ENCODE measurements around the gene SNX7.

DNA sequence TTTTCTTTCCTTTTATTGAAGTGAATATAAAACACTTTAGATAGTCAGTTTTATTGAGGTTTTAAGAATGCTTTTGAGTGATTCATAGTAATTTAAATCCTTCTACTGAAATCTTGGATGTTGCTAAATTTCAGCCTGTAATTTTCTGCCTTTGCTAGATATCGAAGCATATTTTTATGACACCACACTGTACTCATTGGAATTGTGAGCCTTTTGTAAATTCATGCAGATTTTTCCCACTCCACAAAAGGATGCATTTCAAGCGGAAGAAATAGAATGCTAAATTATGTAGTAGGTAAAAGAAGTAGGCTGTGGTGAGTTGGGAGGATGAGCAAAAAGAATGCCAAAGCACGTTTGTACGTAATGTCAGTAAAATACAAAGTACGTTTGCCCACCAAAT, 13.8 kb downstream of the SNX7 start:
- TF ChIP-seq POLR2AphosphoS5 (IDR thresholded peaks at IDR 0.05; ENCODE audit: low read depth, low read length), result no peak
- TF ChIP-seq, protein P1, sequence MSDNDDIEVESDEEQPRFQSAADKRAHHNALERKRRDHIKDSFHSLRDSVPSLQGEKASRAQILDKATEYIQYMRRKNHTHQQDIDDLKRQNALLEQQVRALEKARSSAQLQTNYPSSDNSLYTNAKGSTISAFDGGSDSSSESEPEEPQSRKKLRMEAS (IDR thresholded peaks at IDR 0.05; ENCODE audit: low read depth), result no peak
- TF ChIP-seq, protein P2, sequence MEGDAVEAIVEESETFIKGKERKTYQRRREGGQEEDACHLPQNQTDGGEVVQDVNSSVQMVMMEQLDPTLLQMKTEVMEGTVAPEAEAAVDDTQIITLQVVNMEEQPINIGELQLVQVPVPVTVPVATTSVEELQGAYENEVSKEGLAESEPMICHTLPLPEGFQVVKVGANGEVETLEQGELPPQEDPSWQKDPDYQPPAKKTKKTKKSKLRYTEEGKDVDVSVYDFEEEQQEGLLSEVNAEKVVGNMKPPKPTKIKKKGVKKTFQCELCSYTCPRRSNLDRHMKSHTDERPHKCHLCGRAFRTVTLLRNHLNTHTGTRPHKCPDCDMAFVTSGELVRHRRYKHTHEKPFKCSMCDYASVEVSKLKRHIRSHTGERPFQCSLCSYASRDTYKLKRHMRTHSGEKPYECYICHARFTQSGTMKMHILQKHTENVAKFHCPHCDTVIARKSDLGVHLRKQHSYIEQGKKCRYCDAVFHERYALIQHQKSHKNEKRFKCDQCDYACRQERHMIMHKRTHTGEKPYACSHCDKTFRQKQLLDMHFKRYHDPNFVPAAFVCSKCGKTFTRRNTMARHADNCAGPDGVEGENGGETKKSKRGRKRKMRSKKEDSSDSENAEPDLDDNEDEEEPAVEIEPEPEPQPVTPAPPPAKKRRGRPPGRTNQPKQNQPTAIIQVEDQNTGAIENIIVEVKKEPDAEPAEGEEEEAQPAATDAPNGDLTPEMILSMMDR (IDR thresholded peaks at IDR 0.05), result no peak
- no peak for TF ChIP-seq FOXM1 (IDR thresholded peaks at IDR 0.05; ENCODE audit: low read depth)
- no peak for TF ChIP-seq SMC3 (IDR thresholded peaks at IDR 0.05; ENCODE audit: low read depth, low read length)
- no peak for TF ChIP-seq SIN3A (IDR thresholded peaks at IDR 0.05; ENCODE audit: borderline replicate concordance, low read depth, low read length)
- TF ChIP-seq TEAD4 (IDR thresholded peaks at IDR 0.05; ENCODE audit: borderline replicate concordance, insufficient read depth), result no peak
- no peak for TF ChIP-seq EP300 (IDR thresholded peaks at IDR 0.05; ENCODE audit: borderline replicate concordance in 1 of 2, low read depth in 1 of 2, low read length in 1 of 2)
- TF ChIP-seq, protein P3, sequence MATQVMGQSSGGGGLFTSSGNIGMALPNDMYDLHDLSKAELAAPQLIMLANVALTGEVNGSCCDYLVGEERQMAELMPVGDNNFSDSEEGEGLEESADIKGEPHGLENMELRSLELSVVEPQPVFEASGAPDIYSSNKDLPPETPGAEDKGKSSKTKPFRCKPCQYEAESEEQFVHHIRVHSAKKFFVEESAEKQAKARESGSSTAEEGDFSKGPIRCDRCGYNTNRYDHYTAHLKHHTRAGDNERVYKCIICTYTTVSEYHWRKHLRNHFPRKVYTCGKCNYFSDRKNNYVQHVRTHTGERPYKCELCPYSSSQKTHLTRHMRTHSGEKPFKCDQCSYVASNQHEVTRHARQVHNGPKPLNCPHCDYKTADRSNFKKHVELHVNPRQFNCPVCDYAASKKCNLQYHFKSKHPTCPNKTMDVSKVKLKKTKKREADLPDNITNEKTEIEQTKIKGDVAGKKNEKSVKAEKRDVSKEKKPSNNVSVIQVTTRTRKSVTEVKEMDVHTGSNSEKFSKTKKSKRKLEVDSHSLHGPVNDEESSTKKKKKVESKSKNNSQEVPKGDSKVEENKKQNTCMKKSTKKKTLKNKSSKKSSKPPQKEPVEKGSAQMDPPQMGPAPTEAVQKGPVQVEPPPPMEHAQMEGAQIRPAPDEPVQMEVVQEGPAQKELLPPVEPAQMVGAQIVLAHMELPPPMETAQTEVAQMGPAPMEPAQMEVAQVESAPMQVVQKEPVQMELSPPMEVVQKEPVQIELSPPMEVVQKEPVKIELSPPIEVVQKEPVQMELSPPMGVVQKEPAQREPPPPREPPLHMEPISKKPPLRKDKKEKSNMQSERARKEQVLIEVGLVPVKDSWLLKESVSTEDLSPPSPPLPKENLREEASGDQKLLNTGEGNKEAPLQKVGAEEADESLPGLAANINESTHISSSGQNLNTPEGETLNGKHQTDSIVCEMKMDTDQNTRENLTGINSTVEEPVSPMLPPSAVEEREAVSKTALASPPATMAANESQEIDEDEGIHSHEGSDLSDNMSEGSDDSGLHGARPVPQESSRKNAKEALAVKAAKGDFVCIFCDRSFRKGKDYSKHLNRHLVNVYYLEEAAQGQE (IDR thresholded peaks at IDR 0.05; ENCODE audit: low read depth, low read length), result no peak
- no peak for TF ChIP-seq NRF1 (IDR thresholded peaks at IDR 0.05; ENCODE audit: low read depth, low read length)
- no peak for TF ChIP-seq MXI1 (IDR thresholded peaks at IDR 0.05; ENCODE audit: low read depth, low read length)
- TF ChIP-seq, protein P4, sequence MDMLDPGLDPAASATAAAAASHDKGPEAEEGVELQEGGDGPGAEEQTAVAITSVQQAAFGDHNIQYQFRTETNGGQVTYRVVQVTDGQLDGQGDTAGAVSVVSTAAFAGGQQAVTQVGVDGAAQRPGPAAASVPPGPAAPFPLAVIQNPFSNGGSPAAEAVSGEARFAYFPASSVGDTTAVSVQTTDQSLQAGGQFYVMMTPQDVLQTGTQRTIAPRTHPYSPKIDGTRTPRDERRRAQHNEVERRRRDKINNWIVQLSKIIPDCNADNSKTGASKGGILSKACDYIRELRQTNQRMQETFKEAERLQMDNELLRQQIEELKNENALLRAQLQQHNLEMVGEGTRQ (IDR thresholded peaks at IDR 0.05; ENCODE audit: borderline replicate concordance, low read depth, low read length), result no peak
